Right ventricle myocardium inferior (tissue), 1 donor: Measurements from ENCODE around the gene ARFGEF3. TPM values are rescaled to one million over a fixed set of nuclear protein-coding genes. Genes with fewer than 3 reads are reported as not detected.
A peak's percentile ranks its signal among the peaks of the same experiment; 100 is the strongest.

Experiments
- ATAC-seq: fragments of 200-7000 bp; cut with Tn5 transposase; one replicate; pipeline ENCODE4 v1.9.1; 2020; ENCODE audit warnings: mild to moderate bottlenecking, moderate library complexity
- DNase-seq: peaks from one replicate; pipeline ENCODE4 v3.0.0; 2021; ENCODE audit errors: missing footprints
- intact Hi-C: fragments of 100-400 bp; cut with DNase I; formaldehyde crosslinking; loops from one replicate; pipeline ENCODE4 v1.11.0; 2022
- total RNA-seq: library from RNA; stranded (reverse); fragmentation: NEBNext Ultra II Directional; extraction: Animal tissue kit (Norgen Biotek cat#: 25700); gene quantifications from one replicate; pipeline ENCODE4 v1.2.1, GENCODE V29; 2021
- donor health status: DM: no; HTN: yes; CAD: no; lungs with severe emphysema.

ARFGEF3 gene
- total RNA-seq, 1 donor from 2014 or later, result 1.4 TPM

DNA sequence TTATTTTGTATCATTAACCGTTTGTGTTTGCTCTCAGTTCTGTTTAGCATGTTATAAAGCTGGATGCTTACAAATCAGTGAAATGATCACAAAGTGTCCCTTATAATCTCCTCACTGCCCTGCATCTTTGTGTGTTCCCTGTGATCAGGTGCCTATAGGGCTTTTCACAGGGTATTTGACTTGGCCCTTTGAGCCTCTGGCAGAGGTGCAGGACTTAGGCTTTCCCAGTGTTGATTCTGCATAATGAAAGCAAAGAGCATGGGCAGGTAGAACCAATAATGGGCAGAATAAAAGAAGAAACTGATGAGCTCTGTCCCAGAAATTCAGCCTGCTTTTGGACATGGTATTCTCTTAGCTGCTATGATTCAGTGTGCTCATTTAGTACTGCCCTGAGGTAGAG lies 73.5 kb downstream of the ARFGEF3 start:
- DNase-seq (no peak), ATAC-seq (no peak)
- intact Hi-C loops, result no loop called here

DNA sequence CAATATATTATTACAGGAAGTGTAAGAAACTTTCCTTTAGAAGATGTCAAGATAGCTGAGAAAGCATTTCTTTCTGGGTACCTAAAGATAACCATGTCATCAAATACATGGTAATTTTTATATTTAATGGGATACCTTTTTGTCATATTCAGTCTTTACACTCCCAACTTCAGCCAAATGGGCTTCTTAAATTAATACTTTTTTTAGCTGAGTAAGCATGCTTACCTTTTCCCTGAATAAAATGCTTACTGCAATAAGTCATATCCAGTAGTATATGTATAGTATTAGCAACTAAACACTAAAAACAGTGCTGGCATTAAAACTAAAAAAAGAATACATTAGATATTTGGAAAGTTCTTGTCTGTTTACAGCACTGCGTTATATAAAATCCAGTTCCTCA lies 74.0 kb downstream of the ARFGEF3 start:
- intact Hi-C loops, result no loop called here
- no peak for DNase-seq
- no peak for ATAC-seq

DNA sequence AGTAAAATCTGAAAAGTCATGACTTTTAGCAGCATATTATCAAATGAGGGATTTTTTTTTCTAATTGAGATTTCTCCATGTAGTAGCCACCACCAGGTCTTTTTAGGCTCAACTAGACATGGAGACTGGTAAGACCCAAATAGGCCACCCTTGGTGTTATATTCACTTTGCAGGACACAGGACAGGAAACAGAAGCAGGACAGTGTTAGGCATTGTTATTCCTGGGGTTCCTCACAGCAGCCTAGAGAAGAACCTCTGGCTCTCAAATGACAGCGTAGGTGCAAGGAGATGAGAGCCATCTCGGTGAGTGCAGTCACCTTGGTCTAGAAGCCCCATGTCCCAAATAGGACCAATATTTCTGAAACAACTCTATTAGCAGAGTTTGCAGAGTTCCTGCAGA lies 75.7 kb downstream of the ARFGEF3 start:
- ATAC-seq (no peak), DNase-seq (no peak)
- intact Hi-C loops, result no loop called here

DNA sequence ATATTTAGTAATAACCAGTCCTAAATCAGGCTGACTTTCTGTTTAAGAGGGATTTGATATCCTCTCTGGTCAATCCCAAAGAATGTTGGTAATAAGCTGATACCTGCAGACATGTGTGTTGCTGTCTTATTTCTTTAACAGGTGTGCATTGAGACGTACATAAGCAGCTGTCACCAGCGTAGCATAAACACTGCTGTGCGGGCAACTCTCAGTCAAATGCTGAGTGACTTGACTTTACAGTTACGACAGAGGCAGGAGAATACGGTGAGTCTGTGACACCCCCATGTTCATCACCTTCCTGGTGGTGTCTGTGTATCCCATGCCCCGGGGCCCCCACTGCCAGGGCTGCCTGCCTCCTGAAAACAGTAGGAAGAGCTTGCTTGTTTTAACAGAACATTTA lies 76.6 kb downstream of the ARFGEF3 start:
- DNase-seq (no peak), ATAC-seq (no peak)
- intact Hi-C loops, result no loop called here

DNA sequence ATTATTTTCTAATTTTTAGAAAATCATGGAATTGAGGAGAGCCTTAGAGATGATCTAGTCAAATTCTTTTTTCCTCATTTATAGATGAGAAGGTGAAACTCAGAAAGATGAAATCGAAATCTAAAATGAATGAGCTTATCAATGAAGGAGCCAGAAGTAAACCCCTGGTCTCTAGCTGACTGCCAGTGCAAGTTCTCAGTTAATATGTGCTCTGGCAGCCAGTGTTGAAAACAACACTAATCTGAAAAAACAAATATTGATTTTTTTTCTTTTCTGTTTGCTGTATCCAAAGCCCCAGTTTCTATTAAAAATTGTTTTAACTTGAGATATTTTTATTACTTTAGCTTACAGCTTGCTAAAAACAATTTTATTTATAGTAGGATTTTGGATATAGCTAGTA lies 78.0 kb downstream of the ARFGEF3 start:
- ATAC-seq (no peak), DNase-seq (no peak)
- intact Hi-C loops, result no loop called here

DNA sequence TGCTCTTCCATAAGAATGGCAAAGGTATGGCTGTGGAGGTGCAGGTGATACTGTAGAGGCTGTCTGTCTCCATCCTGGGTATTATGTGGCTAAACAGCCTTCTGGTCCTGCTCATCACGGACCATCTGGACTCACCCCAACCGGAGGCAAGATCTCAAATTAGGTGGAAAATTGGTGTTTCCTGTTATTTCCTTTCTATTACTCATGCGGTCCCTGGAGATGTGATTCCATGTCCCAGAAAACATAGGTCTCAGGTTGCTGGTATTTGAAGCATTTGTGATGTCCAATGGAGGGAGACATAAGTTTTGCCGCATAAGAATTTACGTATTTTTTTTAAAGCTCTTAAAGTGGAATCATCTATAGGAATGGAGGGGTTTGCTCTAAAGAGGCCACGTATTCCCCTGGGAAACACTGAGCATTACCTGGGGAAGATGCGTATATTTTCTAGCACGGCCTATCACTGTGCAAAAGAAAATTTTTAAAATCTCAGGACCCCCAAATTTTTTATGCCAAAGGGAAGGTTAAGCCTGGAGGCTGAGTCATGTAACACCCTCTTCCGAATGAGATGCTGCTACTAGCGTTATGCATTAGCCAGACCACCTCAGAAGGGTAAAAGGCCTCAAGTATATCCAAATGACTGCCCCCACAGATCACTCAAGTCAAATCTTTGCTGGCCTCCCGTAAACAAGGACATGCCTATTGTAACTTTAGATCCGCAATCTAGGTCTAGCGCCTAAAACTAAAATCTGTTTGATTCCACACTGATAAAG lies 78.9 kb downstream of the ARFGEF3 start:
- intact Hi-C loops, result no loop called here

DNA sequence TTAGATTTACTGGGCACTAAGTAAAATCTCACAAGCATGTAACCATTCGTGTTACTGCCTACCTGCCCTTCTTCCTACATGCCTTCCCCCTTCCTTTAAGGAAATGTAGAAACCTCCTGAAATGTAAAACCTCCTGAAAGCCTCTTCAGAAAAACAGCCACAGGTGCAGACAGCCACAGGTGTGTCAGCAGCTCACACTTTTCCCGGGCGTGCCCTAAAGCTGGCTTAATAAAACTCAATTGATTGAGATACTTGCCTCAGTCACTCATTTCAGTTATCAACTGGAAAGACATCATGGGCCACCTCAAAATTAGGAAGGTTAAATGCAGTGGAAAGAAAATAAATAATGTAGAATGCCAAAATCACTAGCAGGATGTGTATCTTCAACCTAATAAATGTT lies 79.6 kb downstream of the ARFGEF3 start:
- DNase-seq, result no peak
- intact Hi-C loops, result no loop called here
- ATAC-seq, result no peak

More for the DNA sequence above, 78.9 kb downstream of the ARFGEF3 start:
- no peak for DNase-seq
- ATAC-seq, result no peak

DNA sequence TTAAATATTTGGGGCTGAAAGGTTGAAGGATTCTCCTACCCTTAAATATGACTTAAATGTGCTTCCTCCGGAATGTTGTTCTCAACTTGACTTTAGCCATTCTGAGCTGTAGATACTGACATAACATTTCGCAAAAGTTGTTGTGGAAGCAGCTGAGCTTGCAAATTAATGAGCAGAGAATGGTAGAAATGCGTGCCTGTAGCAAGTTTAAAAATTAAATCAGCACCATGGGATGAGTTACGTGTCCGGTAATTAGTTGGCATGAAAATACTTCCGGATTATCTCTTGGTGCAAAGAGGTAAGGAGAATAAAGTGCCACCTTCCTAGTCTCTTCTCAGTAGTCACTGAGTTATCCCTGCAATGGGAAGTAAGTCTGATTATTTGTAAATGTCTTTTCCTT lies 80.2 kb downstream of the ARFGEF3 start:
- DNase-seq, result no peak
- ATAC-seq, result no peak
- intact Hi-C loops, result no loop called here

DNA sequence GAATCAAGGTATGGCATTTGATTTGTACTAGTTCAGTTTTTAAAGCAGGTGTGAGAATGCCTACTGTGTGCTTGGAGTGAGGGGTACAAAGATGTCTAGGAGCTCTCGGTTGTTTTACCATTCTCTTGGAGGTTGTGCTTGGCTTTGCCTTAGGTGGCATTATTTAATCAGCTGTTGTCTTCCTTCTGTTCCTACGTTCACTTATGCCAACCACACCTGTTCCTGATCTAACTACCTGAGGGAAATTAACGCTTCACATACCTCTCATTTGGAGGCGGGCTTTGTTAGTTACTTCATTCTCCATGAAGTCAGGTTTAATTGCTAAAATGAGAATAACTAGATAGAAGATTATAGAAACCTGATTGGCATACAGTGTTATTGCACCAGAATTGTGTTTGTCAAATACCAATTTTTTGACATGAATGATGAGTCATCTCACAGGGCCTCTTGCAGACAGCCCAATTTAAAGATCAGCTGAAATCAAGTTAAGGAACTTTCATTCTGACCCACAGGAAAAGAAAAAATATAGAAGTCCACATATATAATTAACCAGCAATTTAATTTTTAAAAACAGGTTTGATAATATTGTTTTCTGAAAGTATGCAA lies 81.4 kb downstream of the ARFGEF3 start:
- no peak for DNase-seq
- no peak for ATAC-seq
- intact Hi-C loops, result no loop called here

DNA sequence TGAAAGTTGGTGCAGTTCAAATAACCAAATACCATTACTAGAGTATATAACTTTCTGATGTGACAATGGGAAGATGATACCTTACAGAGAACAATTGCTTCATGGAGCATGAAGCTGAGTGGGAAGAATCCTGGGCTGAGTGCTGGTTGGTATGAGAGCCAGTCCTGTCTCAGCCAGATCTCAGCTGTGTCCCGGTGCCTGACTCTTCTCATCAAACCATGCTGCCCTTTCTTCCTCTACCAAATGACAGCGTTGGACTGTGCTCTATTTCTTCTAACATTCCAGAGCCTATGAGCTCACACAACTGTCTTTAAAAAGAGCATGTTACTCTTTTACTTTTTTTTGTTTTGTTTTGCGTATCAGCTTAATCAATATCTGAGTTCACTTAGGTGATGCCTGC lies 84.0 kb downstream of the ARFGEF3 start:
- ATAC-seq (no peak), DNase-seq (no peak)
- intact Hi-C loops, result no loop called here

DNA sequence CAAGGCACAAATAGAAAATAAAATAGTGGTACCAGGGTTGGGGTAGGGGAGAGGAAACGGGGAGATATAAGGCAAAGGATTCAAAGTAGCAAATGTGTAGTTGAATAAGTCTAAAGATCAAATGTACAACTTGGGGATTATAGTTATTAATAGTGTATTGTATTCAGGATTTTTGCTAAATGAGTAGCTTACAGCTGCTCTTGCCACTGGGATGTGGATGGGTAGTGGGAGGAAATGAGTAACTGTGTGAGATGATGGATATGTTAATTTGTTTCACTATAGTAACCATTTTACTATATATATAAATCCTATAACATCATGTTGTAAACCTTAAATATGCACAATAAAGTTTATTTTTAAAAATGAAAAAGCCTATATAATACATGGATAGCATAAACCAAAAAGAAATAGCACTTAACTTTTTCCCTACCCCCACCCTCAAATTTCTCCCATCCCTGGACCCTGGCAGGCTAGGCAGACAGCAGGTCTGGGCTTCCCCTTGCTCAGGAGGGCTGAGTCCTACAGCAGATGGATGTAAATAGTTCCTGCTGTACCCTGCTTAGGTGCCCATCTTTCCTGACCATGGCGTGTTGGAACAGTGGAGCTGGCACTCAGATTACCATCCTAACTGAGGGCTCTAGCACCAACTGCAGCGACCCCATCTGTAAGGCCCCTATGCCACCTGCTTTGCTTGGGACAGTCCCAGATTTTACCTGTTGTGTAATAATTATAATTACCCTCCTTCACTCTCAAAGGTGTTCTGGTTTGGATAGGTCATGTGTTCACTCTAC lies 85.1 kb downstream of the ARFGEF3 start:
- intact Hi-C loops, result no loop called here
- ATAC-seq (no peak), DNase-seq (no peak)

DNA sequence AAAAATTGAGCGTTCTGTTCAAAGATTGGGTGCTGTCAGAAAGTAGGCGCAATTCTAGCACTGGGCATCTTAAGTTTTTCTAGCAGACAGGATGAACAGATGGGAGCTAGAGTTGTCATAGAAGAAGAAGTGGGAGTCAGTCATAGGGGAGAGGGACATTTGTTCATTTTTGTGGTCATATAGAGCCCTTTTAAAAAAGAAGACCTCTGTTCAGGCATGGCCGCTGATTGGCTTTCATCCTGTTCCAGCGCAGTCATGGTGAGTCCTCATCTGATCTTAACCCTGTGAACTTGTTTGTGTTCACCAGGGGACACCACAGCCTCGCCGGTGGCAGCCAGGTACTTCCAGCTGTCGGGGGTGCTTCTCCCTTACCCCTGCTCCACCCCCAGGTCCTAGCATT lies 86.3 kb downstream of the ARFGEF3 start:
- DNase-seq (no peak), ATAC-seq (no peak)
- intact Hi-C loops, result no loop called here

DNA sequence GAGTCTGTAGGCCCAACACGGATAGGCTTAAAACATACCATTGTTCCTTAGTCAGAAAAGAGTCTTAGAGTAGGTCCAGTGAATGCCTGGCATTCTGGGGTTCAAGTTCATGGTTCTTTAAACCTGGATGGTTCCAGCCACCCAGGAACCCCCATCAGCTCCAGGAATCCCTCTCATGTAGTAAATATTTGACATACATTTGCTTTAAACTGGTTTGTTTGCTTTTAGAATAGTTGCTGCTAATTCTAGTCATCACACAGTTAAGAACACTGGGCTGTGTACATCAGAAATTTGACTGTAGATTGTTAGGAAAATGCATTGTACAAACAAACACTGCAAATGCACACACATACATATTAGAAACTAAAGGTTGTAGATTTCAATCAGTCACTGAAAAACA lies 87.1 kb downstream of the ARFGEF3 start:
- DNase-seq (no peak), ATAC-seq (no peak)
- intact Hi-C loops, result no loop called here

DNA sequence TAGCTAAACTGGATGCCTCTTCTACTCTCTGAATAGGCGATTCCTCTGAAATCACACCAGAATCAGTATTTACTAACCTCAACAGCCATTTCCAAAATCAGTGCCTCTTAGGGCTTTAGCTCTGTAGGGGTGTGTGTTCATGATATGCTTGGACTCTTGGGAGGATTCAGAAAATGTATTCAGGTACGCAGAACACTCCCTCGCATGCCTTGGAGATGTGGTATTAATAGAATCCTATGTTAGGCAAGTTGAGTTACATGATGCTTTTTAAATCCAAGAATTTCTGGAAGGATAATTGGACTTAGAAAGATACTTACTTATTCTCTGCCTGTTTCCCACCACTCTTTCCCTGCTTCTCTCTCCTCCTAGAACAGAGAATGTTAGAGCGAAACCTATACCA lies 88.3 kb downstream of the ARFGEF3 start:
- DNase-seq (no peak), ATAC-seq (no peak)
- intact Hi-C loops, result no loop called here

DNA sequence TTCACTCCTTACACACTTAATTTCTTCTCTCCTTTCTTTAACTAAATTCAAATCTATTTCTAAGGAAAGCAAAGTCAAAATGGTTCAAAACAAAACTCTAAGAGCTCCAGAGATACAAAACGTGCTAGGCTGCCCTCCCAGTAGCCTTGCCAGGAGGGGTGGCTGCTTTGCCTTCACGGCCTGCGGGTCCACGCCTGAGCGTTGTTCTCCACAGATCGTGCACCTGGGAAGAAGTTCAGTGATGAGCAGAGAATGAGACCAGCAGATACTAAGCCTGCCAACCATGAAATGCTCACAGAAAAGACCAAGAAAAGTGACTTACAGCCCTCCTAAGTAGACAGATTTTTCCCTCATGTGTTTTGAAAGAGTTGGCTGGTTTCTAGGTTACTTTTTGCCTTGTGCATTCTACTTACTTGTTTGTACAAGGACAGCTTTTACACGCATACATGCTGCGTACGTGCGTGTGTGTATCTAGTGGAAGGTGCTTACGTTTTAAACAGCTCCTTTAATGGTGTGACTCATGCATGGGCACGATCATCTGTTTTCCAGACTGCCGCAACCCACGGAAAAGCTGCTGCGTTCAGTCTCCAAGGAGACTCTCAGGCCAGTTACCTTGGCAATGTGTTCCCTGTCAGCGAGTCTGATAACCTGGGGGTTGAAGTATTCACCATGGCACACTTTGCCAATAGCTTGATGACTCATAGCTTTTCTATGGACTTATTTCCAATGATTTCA lies 88.9 kb downstream of the ARFGEF3 start:
- ATAC-seq (peak; percentile 65), DNase-seq (no peak)
- intact Hi-C loops, result no loop called here

DNA sequence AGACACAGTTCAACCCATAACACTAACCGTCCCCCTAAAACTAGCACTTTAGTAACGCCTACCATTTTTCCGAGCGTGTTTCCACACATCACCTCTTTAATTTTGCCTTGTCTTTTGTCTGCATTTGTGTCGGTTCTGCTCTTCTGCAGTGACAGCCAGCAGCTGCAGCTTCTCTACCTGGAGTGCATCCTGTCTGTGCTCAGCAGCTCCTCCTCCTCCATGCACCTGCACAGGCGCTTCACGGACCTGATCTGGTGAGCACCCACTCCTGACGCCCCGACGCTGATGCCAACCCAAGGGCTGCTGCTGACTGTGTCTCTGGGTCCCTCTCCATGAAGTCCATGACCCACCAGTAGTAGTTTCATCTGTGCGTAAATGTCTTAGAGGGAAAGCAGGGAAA lies 92.0 kb downstream of the ARFGEF3 start:
- intact Hi-C loops, result no loop called here
- no peak for DNase-seq
- no peak for ATAC-seq

DNA sequence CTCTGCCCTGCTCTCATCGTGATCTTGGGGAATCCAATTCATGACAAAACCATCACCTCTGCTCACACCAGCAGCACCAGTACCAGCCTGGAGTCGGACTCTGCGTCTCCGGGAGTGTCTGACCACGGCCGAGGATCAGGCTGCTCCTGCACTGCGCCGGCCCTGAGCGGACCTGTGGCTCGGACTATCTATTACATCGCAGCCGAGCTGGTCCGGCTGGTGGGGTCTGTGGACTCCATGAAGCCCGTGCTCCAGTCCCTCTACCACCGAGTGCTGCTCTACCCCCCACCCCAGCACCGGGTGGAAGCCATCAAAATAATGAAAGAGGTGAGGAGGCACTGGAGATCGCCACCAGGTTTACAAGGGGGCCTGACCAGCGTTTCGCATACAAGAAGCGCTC lies 93.7 kb downstream of the ARFGEF3 start:
- no peak for DNase-seq
- intact Hi-C loops, result no loop called here
- no peak for ATAC-seq

DNA sequence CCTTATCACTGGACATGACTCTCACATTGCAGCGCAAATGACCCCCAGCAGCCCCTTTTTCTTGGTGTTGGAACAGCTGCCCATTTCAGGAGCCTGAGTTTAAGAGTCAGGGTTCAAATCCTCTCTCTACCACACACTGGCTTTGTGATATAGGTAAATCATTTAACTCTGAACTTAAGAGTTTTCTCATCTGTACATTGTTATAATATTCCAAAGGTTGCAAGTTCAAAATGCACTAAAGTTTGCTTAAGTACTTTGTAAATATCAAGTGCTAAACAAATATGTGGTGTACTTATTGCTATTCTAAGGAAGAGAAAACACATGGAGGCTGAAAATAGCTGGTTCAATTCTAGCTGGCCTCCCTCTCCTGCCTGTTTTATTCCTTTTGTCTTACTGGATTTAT lies 95.9 kb downstream of the ARFGEF3 start:
- no peak for DNase-seq
- intact Hi-C loops, result no loop called here

DNA sequence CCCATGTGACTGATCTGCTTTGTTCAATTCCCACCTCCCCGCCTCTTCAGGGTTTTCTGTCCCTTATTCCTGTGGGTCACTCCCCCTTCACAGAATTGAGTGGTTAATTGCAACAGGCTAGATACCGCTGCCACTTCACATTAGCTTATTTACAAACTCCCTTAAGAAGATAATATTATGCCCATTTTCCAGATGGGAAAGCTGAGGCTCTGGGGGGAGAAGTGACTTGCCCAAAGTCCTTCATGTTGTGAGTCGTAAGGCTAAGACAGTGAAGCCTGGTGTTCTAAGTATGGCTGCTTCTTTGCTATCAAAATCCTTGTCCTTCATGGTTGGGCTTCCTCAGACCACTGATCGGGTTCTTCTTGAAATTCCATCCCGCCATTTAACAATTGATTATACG lies 96.5 kb downstream of the ARFGEF3 start:
- no peak for DNase-seq
- intact Hi-C loops, result no loop called here
- ATAC-seq, result no peak

More for the DNA sequence above, 95.9 kb downstream of the ARFGEF3 start:
- no peak for ATAC-seq
